SJSA1 (cell line): Measurements from ENCODE around the gene CCDC116. TPM values are rescaled to one million over a fixed set of nuclear protein-coding genes. Genes with fewer than 3 reads are reported as not detected.
"Not testable (repeated sequence)": the region's sequence is repeated elsewhere in the genome, so short reads cannot be mapped to it uniquely, and the experiment has no call there.

ENCODE experiments used
- DNase-seq, 2 experiments: peaks; one replicate each; pipeline ENCODE4 v3.0.0-alpha.2; 2015 to 2020; ENCODE audit warnings: low spot score in 2 of 2, low read depth in 1 of 2
- H3K27ac ChIP-seq: fragments of 250-450 bp; sonication (Bioruptor Pico); 2 replicates; pipeline ENCODE4 v1.5.1; 2020; ENCODE audit warnings: mild to moderate bottlenecking, moderate library complexity
- H3K27me3 ChIP-seq: fragments of 250-450 bp; sonication (Bioruptor Pico); replicated peaks from 2 replicates; pipeline ENCODE4 v1.5.1; 2020; ENCODE audit warnings: mild to moderate bottlenecking, moderate library complexity
- H3K36me3 ChIP-seq: fragments of 250-450 bp; sonication (Bioruptor Pico); 2 replicates; pipeline ENCODE4 v1.5.1; 2020; ENCODE audit warnings: mild to moderate bottlenecking
- H3K4me1 ChIP-seq: fragments of 250-450 bp; sonication (Bioruptor Pico); replicated peaks from 2 replicates; pipeline ENCODE4 v1.6.1; 2021; ENCODE audit warnings: mild to moderate bottlenecking
- H3K4me3 ChIP-seq: fragments of 250-450 bp; sonication (Bioruptor Pico); 2 replicates; pipeline ENCODE4 v1.5.1; 2020; ENCODE audit warnings: mild to moderate bottlenecking
- H3K9me3 ChIP-seq: fragments of 250-450 bp; sonication (Bioruptor Pico); replicated peaks from 2 replicates; pipeline ENCODE4 v1.5.1; 2020; ENCODE audit warnings: mild to moderate bottlenecking
- total RNA-seq: library from RNA; depleted of rRNA; stranded (reverse); fragments of >200 nt; shearing (Covaris generic); gene quantifications from 2 replicates; pipeline ENCODE4 v1.2.3, GENCODE V29; 2014

Gene CCDC116
- total RNA-seq, 1 experiment from 2014 or later, result 0.13 TPM

- H3K27me3 ChIP-seq, result no peaks in the 10 kb centered on the region
- H3K36me3 ChIP-seq, result peaks cover 73% of the 10 kb centered on the region
- no peak for DNase-seq
- H3K4me1 ChIP-seq, result no peaks in the 10 kb centered on the region
- H3K9me3 ChIP-seq, result no peaks in the 10 kb centered on the region
- no peak overlapping the region for H3K4me3 ChIP-seq
- H3K27ac ChIP-seq, result no peak overlapping the region
Measured at GRCh38 chr22:21598302-21598701, 34.3 kb upstream of the CCDC116 start.

- no peaks in the 10 kb centered on the region for H3K27me3 ChIP-seq
- peaks cover 63% of the 10 kb centered on the region for H3K36me3 ChIP-seq
- H3K4me1 ChIP-seq, result no peaks in the 10 kb centered on the region
- no peaks in the 10 kb centered on the region for H3K9me3 ChIP-seq
- no peak overlapping the region for H3K27ac ChIP-seq
- no peak for DNase-seq
- H3K4me3 ChIP-seq, result no peak overlapping the region
Measured at GRCh38 chr22:21599053-21599893, 33.3 kb upstream of the CCDC116 start.

- H3K9me3 ChIP-seq, result no peaks in the 10 kb centered on the region
- no peak overlapping the region for H3K27ac ChIP-seq
- H3K27me3 ChIP-seq, result no peaks in the 10 kb centered on the region
- peaks cover 45% of the 10 kb centered on the region for H3K36me3 ChIP-seq
- no peak overlapping the region for H3K4me3 ChIP-seq
- peaks cover 5% of the 10 kb centered on the region for H3K4me1 ChIP-seq
- no peak for DNase-seq
Measured at GRCh38 chr22:21602579-21602978, 30.0 kb upstream of the CCDC116 start.

- H3K36me3 ChIP-seq, result peaks cover 39% of the 10 kb centered on the region
- DNase-seq, result no peak
Measured at GRCh38 chr22:21603973-21604372, 28.6 kb upstream of the CCDC116 start.

GRCh38 chr22:21605887-21606564 lies 26.5 kb upstream of the CCDC116 start:
- Histone ChIP-seq H3K27ac (no peak overlapping the region), H3K36me3 (peaks cover 47% of the 10 kb centered on the region), H3K27me3 (no peaks in the 10 kb centered on the region), H3K4me3 (no peak overlapping the region), H3K9me3 (no peaks in the 10 kb centered on the region), H3K4me1 (peaks cover 16% of the 10 kb centered on the region)
- DNase-seq, result no peak

More at GRCh38 chr22:21603973-21604372, 28.6 kb upstream of the CCDC116 start:
- no peak overlapping the region for H3K27ac ChIP-seq
- H3K27me3 ChIP-seq, result no peaks in the 10 kb centered on the region
- H3K9me3 ChIP-seq, result no peaks in the 10 kb centered on the region
- no peak overlapping the region for H3K4me3 ChIP-seq
- H3K4me1 ChIP-seq, result peaks cover 5% of the 10 kb centered on the region

GRCh38 chr22:21606775-21607174 lies 25.8 kb upstream of the CCDC116 start:
- DNase-seq, result no peak

GRCh38 chr22:21609556-21610157 lies 22.9 kb upstream of the CCDC116 start:
- H3K4me1 ChIP-seq, result peaks cover 30% of the 10 kb centered on the region
- H3K27me3 ChIP-seq, result not testable (repeated sequence)

More at GRCh38 chr22:21606775-21607174, 25.8 kb upstream of the CCDC116 start:
- Histone ChIP-seq H3K4me3 (no peak overlapping the region), H3K4me1 (peaks cover 22% of the 10 kb centered on the region), H3K9me3 (no peaks in the 10 kb centered on the region), H3K36me3 (peaks cover 48% of the 10 kb centered on the region), H3K27me3 (no peaks in the 10 kb centered on the region), H3K27ac (no peak overlapping the region)

GRCh38 chr22:21611210-21611977 lies 21.2 kb upstream of the CCDC116 start:
- no peak overlapping the region for H3K4me3 ChIP-seq
- H3K27ac ChIP-seq, result no peak overlapping the region; the same call in 1 of the 2 replicates
- H3K27me3 ChIP-seq, result no peaks in the 10 kb centered on the region
- peaks cover 25% of the 10 kb centered on the region for H3K4me1 ChIP-seq
- no peaks in the 10 kb centered on the region for H3K9me3 ChIP-seq
- DNase-seq, result peak; percentile 64 to 75
- H3K36me3 ChIP-seq, result peaks cover 73% of the 10 kb centered on the region

More at GRCh38 chr22:21609556-21610157, 22.9 kb upstream of the CCDC116 start:
- peaks cover 64% of the 10 kb centered on the region for H3K36me3 ChIP-seq
- H3K4me3 ChIP-seq, H3K27ac ChIP-seq, DNase-seq, H3K9me3 ChIP-seq: not testable (repeated sequence)

GRCh38 chr22:21612858-21613257 lies 19.7 kb upstream of the CCDC116 start:
- Histone ChIP-seq H3K4me1 (peaks cover 25% of the 10 kb centered on the region), H3K27me3 (no peaks in the 10 kb centered on the region), H3K36me3 (peaks cover 75% of the 10 kb centered on the region), H3K9me3 (no peaks in the 10 kb centered on the region), H3K4me3 (no peak overlapping the region), H3K27ac (no peak overlapping the region)
- DNase-seq, result no peak

- Histone ChIP-seq H3K4me1 (peaks cover 25% of the 10 kb centered on the region), H3K9me3 (no peaks in the 10 kb centered on the region), H3K4me3 (no peak overlapping the region), H3K27me3 (no peaks in the 10 kb centered on the region), H3K36me3 (peaks cover 81% of the 10 kb centered on the region), H3K27ac (no peak overlapping the region)
- DNase-seq, result no peak
Measured at GRCh38 chr22:21613553-21614233, 18.9 kb upstream of the CCDC116 start.

- H3K27me3 ChIP-seq, result no peaks in the 10 kb centered on the region
- no peak for DNase-seq
Measured at GRCh38 chr22:21615731-21616130, 16.8 kb upstream of the CCDC116 start.

GRCh38 chr22:21617337-21617736 lies 15.2 kb upstream of the CCDC116 start:
- H3K27me3 ChIP-seq, H3K9me3 ChIP-seq, H3K27ac ChIP-seq, DNase-seq, H3K4me3 ChIP-seq: not testable (repeated sequence)
- Histone ChIP-seq H3K36me3 (peaks cover 80% of the 10 kb centered on the region), H3K4me1 (peaks cover 11% of the 10 kb centered on the region)

More at GRCh38 chr22:21615731-21616130, 16.8 kb upstream of the CCDC116 start:
- H3K27ac ChIP-seq, result no peak overlapping the region
- H3K4me3 ChIP-seq, result no peak overlapping the region
- H3K36me3 ChIP-seq, result peaks cover 79% of the 10 kb centered on the region
- peaks cover 25% of the 10 kb centered on the region for H3K4me1 ChIP-seq
- no peaks in the 10 kb centered on the region for H3K9me3 ChIP-seq

- DNase-seq, result no peak
- H3K27ac ChIP-seq, result no peak overlapping the region
- peaks cover 83% of the 10 kb centered on the region for H3K36me3 ChIP-seq
- H3K27me3 ChIP-seq, result no peaks in the 10 kb centered on the region
- no peak overlapping the region for H3K4me3 ChIP-seq
- H3K4me1 ChIP-seq, result peaks cover 8% of the 10 kb centered on the region
- no peaks in the 10 kb centered on the region for H3K9me3 ChIP-seq
Measured at GRCh38 chr22:21621025-21621424, 11.5 kb upstream of the CCDC116 start.
